Central memory CD8-positive, alpha-beta T cell (primary cell): ENCODE data around the gene IL5.
"Not testable (repeated sequence)": the region's sequence is repeated elsewhere in the genome, so short reads cannot be mapped to it uniquely, and the experiment has no call there.

Experiments used
- ATAC-seq: fragments of 150-1000 bp; cut with Tn5 transposase; replicated peaks from 2 replicates; pipeline ENCODE4 v1.10.0; 2022; ENCODE audit warnings: mild to moderate bottlenecking, moderate FRiP score, moderate number of reproducible peaks; ENCODE audit not compliant: poor library complexity, severe bottlenecking; ENCODE audit errors: extremely low read depth
- DNase-seq, 2 donors: peaks; one replicate each; pipeline ENCODE4 v3.0.0; 2021; ENCODE audit warnings: low spot score in 2 of 2
- H3K27ac Mint-ChIP-seq: one replicate; pipeline ENCODE4 v1.8.0; 2022; ENCODE audit warnings: low read depth, mild to moderate bottlenecking, moderate library complexity, mixed read lengths
- H3K27me3 Mint-ChIP-seq: one replicate; pipeline ENCODE4 v1.8.0; 2022; ENCODE audit warnings: mixed read lengths
- H3K36me3 Mint-ChIP-seq: one replicate; pipeline ENCODE4 v1.8.0; 2022; ENCODE audit warnings: mild to moderate bottlenecking, moderate library complexity, mixed read lengths; ENCODE audit not compliant: insufficient read depth
- H3K4me1 Mint-ChIP-seq: one replicate; pipeline ENCODE4 v1.8.0; 2022; ENCODE audit warnings: mixed read lengths
- H3K4me3 Mint-ChIP-seq: one replicate; pipeline ENCODE4 v1.8.0; 2022; ENCODE audit warnings: mild to moderate bottlenecking, moderate library complexity, mixed read lengths
- H3K9me3 Mint-ChIP-seq: one replicate; pipeline ENCODE4 v1.8.0; 2022; ENCODE audit warnings: mixed read lengths

IL5 gene

GRCh38 chr5:132556763-132557477 is 13.6 kb upstream of the IL5 start, which contains the start of gene RAD50:
RAD50 (plus strand) TSS chr5:132556977; CDS start chr5:132557325, 348 bp downstream.
- Mint-ChIP-seq H3K27me3 (no peaks in the 10 kb centered on the region), H3K4me3 (peak within 1 kb of the TSS; percentile 93), H3K4me1 (peaks cover 23% of the 10 kb centered on the region), H3K9me3 (no peaks in the 10 kb centered on the region), H3K27ac (peak within 1 kb of the TSS; percentile 97), H3K36me3 (peaks cover 15% of the 10 kb centered on the region)
- DNase-seq: peak; percentile 83 to 85
- peak; percentile 95 for ATAC-seq

- Mint-ChIP-seq H3K27me3 (no peaks in the 10 kb centered on the region), H3K4me3 (peak overlapping the region; percentile 93), H3K27ac (peak overlapping the region; percentile 97), H3K36me3 (peaks cover 15% of the 10 kb centered on the region), H3K9me3 (no peaks in the 10 kb centered on the region), H3K4me1 (peaks cover 23% of the 10 kb centered on the region)
- DNase-seq (no peak), ATAC-seq (no peak)
Observed at GRCh38 chr5:132556153-132556762, 12.9 kb upstream of the IL5 start.

- H3K9me3 Mint-ChIP-seq: no peaks in the 10 kb centered on the region
- no peaks in the 10 kb centered on the region for H3K4me1 Mint-ChIP-seq
- peaks cover 4% of the 10 kb centered on the region for H3K36me3 Mint-ChIP-seq
- DNase-seq (no peak), ATAC-seq (no peak)
- H3K27me3 Mint-ChIP-seq: no peaks in the 10 kb centered on the region
- no peak overlapping the region for H3K4me3 Mint-ChIP-seq
- no peak overlapping the region for H3K27ac Mint-ChIP-seq
Observed at GRCh38 chr5:132549576-132549975, 6.3 kb upstream of the IL5 start.

GRCh38 chr5:132548834-132549233 is 5.5 kb upstream of the IL5 start:
- H3K9me3 Mint-ChIP-seq, H3K4me1 Mint-ChIP-seq, H3K27me3 Mint-ChIP-seq, H3K4me3 Mint-ChIP-seq, ATAC-seq, DNase-seq, H3K36me3 Mint-ChIP-seq, H3K27ac Mint-ChIP-seq: not testable (repeated sequence)

GRCh38 chr5:132547269-132547668 is 3.9 kb upstream of the IL5 start:
- ATAC-seq (no peak), DNase-seq (no peak)
- H3K4me1 Mint-ChIP-seq: no peaks in the 10 kb centered on the region
- no peaks in the 10 kb centered on the region for H3K9me3 Mint-ChIP-seq
- H3K27me3 Mint-ChIP-seq: no peaks in the 10 kb centered on the region
- no peak overlapping the region for H3K4me3 Mint-ChIP-seq
- H3K36me3 Mint-ChIP-seq: peaks cover 4% of the 10 kb centered on the region
- H3K27ac Mint-ChIP-seq: no peak overlapping the region

- DNase-seq: no peak
- Mint-ChIP-seq H3K27me3 (no peaks in the 10 kb centered on the region), H3K4me1 (no peaks in the 10 kb centered on the region), H3K27ac (no peak overlapping the region), H3K9me3 (no peaks in the 10 kb centered on the region), H3K4me3 (no peak overlapping the region), H3K36me3 (peaks cover 4% of the 10 kb centered on the region)
- no peak for ATAC-seq
Observed at GRCh38 chr5:132546108-132546507, 2.8 kb upstream of the IL5 start.

GRCh38 chr5:132540764-132541163 is 2.6 kb downstream of the IL5 start:
- no peaks in the 10 kb centered on the region for H3K36me3 Mint-ChIP-seq
- peaks cover 12% of the 10 kb centered on the region for H3K27me3 Mint-ChIP-seq
- no peak overlapping the region for H3K27ac Mint-ChIP-seq
- DNase-seq (no peak), ATAC-seq (no peak)
- no peak overlapping the region for H3K4me3 Mint-ChIP-seq
- no peaks in the 10 kb centered on the region for H3K4me1 Mint-ChIP-seq
- H3K9me3 Mint-ChIP-seq: no peaks in the 10 kb centered on the region

- Mint-ChIP-seq H3K4me1 (no peaks in the 10 kb centered on the region), H3K27me3 (peaks cover 18% of the 10 kb centered on the region), H3K36me3 (no peaks in the 10 kb centered on the region), H3K4me3 (no peak overlapping the region), H3K9me3 (no peaks in the 10 kb centered on the region), H3K27ac (no peak overlapping the region)
- ATAC-seq (no peak), DNase-seq (no peak)
Observed at GRCh38 chr5:132540149-132540548, 3.2 kb downstream of the IL5 start.

- no peak overlapping the region for H3K27ac Mint-ChIP-seq
- H3K9me3 Mint-ChIP-seq: no peaks in the 10 kb centered on the region
- H3K36me3 Mint-ChIP-seq: no peaks in the 10 kb centered on the region
- no peak for ATAC-seq
- no peak overlapping the region for H3K4me3 Mint-ChIP-seq
- peaks cover 22% of the 10 kb centered on the region for H3K27me3 Mint-ChIP-seq
- DNase-seq: no peak
- H3K4me1 Mint-ChIP-seq: no peaks in the 10 kb centered on the region
Observed at GRCh38 chr5:132539716-132540115, 3.6 kb downstream of the IL5 start.

GRCh38 chr5:132530946-132531345 is 12.4 kb downstream of the IL5 start:
- H3K9me3 Mint-ChIP-seq: no peaks in the 10 kb centered on the region
- H3K36me3 Mint-ChIP-seq: no peaks in the 10 kb centered on the region
- peaks cover 32% of the 10 kb centered on the region for H3K27me3 Mint-ChIP-seq
- no peak overlapping the region for H3K27ac Mint-ChIP-seq
- DNase-seq: no peak
- ATAC-seq: no peak
- no peak overlapping the region for H3K4me3 Mint-ChIP-seq
- H3K4me1 Mint-ChIP-seq: peaks cover 19% of the 10 kb centered on the region

GRCh38 chr5:132528866-132529634 is 14.3 kb downstream of the IL5 start:
- DNase-seq (no peak), ATAC-seq (peak; percentile 57)
- H3K36me3 Mint-ChIP-seq: no peaks in the 10 kb centered on the region
- H3K9me3 Mint-ChIP-seq: no peaks in the 10 kb centered on the region
- no peak overlapping the region for H3K4me3 Mint-ChIP-seq
- peaks cover 20% of the 10 kb centered on the region for H3K27me3 Mint-ChIP-seq
- H3K4me1 Mint-ChIP-seq: peaks cover 26% of the 10 kb centered on the region
- no peak overlapping the region for H3K27ac Mint-ChIP-seq

GRCh38 chr5:132528021-132528420 is 15.3 kb downstream of the IL5 start:
- Mint-ChIP-seq H3K27ac (no peak overlapping the region), H3K4me3 (no peak overlapping the region), H3K27me3 (peaks cover 20% of the 10 kb centered on the region), H3K9me3 (no peaks in the 10 kb centered on the region), H3K4me1 (peaks cover 26% of the 10 kb centered on the region), H3K36me3 (no peaks in the 10 kb centered on the region)
- DNase-seq: no peak
- ATAC-seq: no peak
